ENCODE results near the gene SFXN3. TPM values are rescaled to one million over a fixed set of nuclear protein-coding genes. Genes with fewer than 3 reads are reported as not detected.
A peak's percentile ranks its signal among the peaks of the same experiment; 100 is the strongest.

Gene SFXN3
- total RNA-seq, 1 experiment from 2014 or later: 5.6 TPM

- CTCF ChIA-PET: interaction anchor here (0.6 to 6.9 kb wide), 29 partner anchors 8 to 701 kb away, joined by 3 to 219 read pairs (median 5); partner anchors contain the start of genes KAZALD1, LZTS2, MRPL43 and TWNK
- no peak overlapping the region for H3K27ac Mint-ChIP-seq
- no peak for TF ChIP-seq CREM (CRISPR knock-in tag; IDR thresholded peaks at IDR 0.05)
- no peak for TF ChIP-seq SP1 (CRISPR knock-in tag; conservative IDR thresholded peaks at IDR 0.05)
- no peak for TF ChIP-seq PRRX2 (CRISPR knock-in tag; IDR thresholded peaks at IDR 0.05)
- TF ChIP-seq KAT7 (CRISPR knock-in tag; IDR thresholded peaks at IDR 0.05; ENCODE audit: borderline replicate concordance): no peak
- TF ChIP-seq PRDM15 (CRISPR knock-in tag; IDR thresholded peaks at IDR 0.05): no peak
- no peak for TF ChIP-seq GTF2I (CRISPR knock-in tag; conservative IDR thresholded peaks at IDR 0.05)
- no peak for TF ChIP-seq GABPB1 (CRISPR knock-in tag; IDR thresholded peaks at IDR 0.05)
- TF ChIP-seq ETV6 (CRISPR knock-in tag; IDR thresholded peaks at IDR 0.05): no peak
- no peak for TF ChIP-seq E2F4 (CRISPR knock-in tag; IDR thresholded peaks at IDR 0.05; ENCODE audit: borderline replicate concordance, low read depth)
- no peak for TF ChIP-seq USF1 (CRISPR knock-in tag; IDR thresholded peaks at IDR 0.05)
- TF ChIP-seq ZSCAN18 (CRISPR knock-in tag; IDR thresholded peaks at IDR 0.05): no peak
- no peak for TF ChIP-seq HMGA2 (CRISPR knock-in tag; IDR thresholded peaks at IDR 0.05)
- peaks cover 36% of the 10 kb centered on the region for H3K4me1 Mint-ChIP-seq
- H3K36me3 Mint-ChIP-seq: no peaks in the 10 kb centered on the region
- ATAC-seq (peak; percentile 10), DNase-seq (ENCODE audit: low spot score) (no peak)
- no peaks in the 10 kb centered on the region for H3K9me3 Mint-ChIP-seq
- H3K4me3 Mint-ChIP-seq: peak overlapping the region; percentile 75
- peaks cover 52% of the 10 kb centered on the region for H3K27me3 Mint-ChIP-seq (ENCODE audit: low read depth)
- POLR2A ChIA-PET: interaction anchor here (0.7 to 1.9 kb wide), 4 partner anchors 12 to 34 kb away, joined by 3 to 10 read pairs (median 4); no protein-coding TSS in a partner anchor
Measured at GRCh38 chr10:101030496-101031127, 422 bp upstream of the SFXN3 start.

GRCh38 chr10:101031796-101032636, 982 bp downstream of the SFXN3 start:
- Mint-ChIP-seq H3K9me3 (no peaks in the 10 kb centered on the region), H3K27ac (no peak overlapping the region), H3K27me3 (ENCODE audit: low read depth) (peaks cover 57% of the 10 kb centered on the region), H3K4me1 (peaks cover 32% of the 10 kb centered on the region), H3K4me3 (peak overlapping the region; percentile 75), H3K36me3 (no peaks in the 10 kb centered on the region)
- CTCF ChIA-PET: interaction anchor here (0.6 to 6.9 kb wide), 19 partner anchors 10 to 430 kb away, joined by 3 to 219 read pairs (median 9); partner anchors contain the start of genes KAZALD1, LZTS2, MRPL43 and SEMA4G
- DNase-seq (ENCODE audit: low spot score) (peak; percentile 68), ATAC-seq (peak; percentile 33)
- TF ChIP-seq SMAD3 (CRISPR knock-in tag; IDR thresholded peaks at IDR 0.05; ENCODE audit: borderline replicate concordance) (0 out of 2 replicates have a peak, but pooled peaks have one; percentile 43), ZNF232 (CRISPR knock-in tag; IDR thresholded peaks at IDR 0.05) (no peak), FOXK1 (CRISPR knock-in tag; IDR thresholded peaks at IDR 0.05) (peak; percentile 66; the same call in 1 of the 2 replicates), TP53 (CRISPR knock-in tag; IDR thresholded peaks at IDR 0.05) (0 out of 2 replicates have a peak, but pooled peaks have one; percentile 18)
- POLR2A ChIA-PET: interaction anchor here (0.9 to 1.9 kb wide), 2 partner anchors 11 to 35 kb away, joined by 5 to 10 read pairs; no protein-coding TSS in a partner anchor

Data from WTC11 (cell line).